Peyer's patch (tissue), 4 donors: Measurements from ENCODE around the gene SLU7. TPM values are rescaled to one million over a fixed set of nuclear protein-coding genes. Genes with fewer than 3 reads are reported as not detected.
A peak's percentile ranks its signal among the peaks of the same experiment; 100 is the strongest.

ENCODE experiments used
- DNase-seq, 3 donors: peaks; one replicate each; pipeline ENCODE4 v3.0.0-alpha.2; 2017 to 2019
- H3K27ac ChIP-seq, 4 donors: fragments of 200-600 bp; sonication (generic); one replicate each; pipeline ENCODE4 v1.5.1; 2016 to 2019
- H3K27me3 ChIP-seq, 2 donors: fragments of 200-600 bp; sonication (generic); one replicate each; pipeline ENCODE4 v1.5.1; 2019
- H3K36me3 ChIP-seq, 3 donors: fragments of 200-600 bp; sonication (generic); one replicate each; pipeline ENCODE4 v1.5.1; 2016 to 2019
- H3K4me1 ChIP-seq, 4 donors: fragments of 200-600 bp; sonication (generic); one replicate each; pipeline ENCODE4 v1.5.1; 2016 to 2019
- H3K4me3 ChIP-seq, 4 donors: fragments of 200-600 bp; sonication (generic); 1 replicate in 3 of 4; 2 replicates in 1 of 4; pipeline ENCODE4 v1.5.1; 2016 to 2019; ENCODE audit warnings: mild to moderate bottlenecking in 1 of 4
- H3K9me3 ChIP-seq, 4 donors: fragments of 200-600 bp; sonication (generic); one replicate each; pipeline ENCODE4 v1.5.1; 2016 to 2019; ENCODE audit warnings: mild to moderate bottlenecking in 1 of 4
- POLR2A ChIP-seq, 2 donors: fragments of 450-650 bp; IDR thresholded peaks; one replicate each; pipeline ENCODE4 v1.5.1; 2017; ENCODE audit warnings: antibody characterized with exemption in 2 of 2, mild to moderate bottlenecking in 2 of 2, moderate library complexity in 2 of 2
- total RNA-seq, 4 donors: library from RNA; depleted of rRNA; stranded (reverse); fragments of >200 nt; gene quantifications; one replicate each; pipeline ENCODE4 v1.1.0, GENCODE V29; 2016
- TF ChIP-seq, protein P1 (sequence below), 6 experiments: fragments of 450-650 bp in 4 of 6; fragments of 200-600 bp in 2 of 6; sonication (generic) in 1 of 6; IDR thresholded peaks; one replicate each; pipeline ENCODE4 v1.5.1; 2017 to 2019; ENCODE audit warnings: antibody characterized with exemption in 6 of 6, mild to moderate bottlenecking in 3 of 6, moderate library complexity in 1 of 6

Gene SLU7
- total RNA-seq, 4 donors from 2014 or later, result 45.5 to 94.9 (median 61.1) TPM

DNA sequence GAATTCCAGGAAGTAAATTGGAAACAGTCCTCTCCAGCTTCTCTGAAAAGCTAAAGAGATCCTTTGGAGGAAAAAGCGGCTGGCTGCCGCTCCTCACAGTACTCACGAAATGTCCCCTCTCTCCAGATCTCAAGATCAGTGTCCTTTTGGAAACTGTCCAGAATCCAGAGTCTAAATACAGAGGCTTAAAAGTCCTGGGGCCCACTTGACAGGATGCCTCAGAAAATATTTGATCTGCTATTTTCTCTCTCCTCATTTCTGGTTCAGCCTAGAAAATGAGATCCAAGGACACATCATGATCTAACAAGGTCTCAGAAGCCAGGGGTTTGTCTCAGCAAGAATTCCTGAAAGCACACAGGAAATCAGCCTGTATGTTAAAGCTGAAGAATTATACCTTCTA, 55.7 kb downstream of the SLU7 start:
- Histone ChIP-seq H3K36me3 (no peaks in the 10 kb centered on the region), H3K27ac (peak overlapping the region in 3 of 4 donors; percentile 30 to 70 (median 48)), H3K4me1 (peaks cover 0 to 17% (median 0%) of the 10 kb centered on the region in 4 donors), H3K27me3 (no peaks in the 10 kb centered on the region), H3K4me3 (no peak overlapping the region), H3K9me3 (no peaks in the 10 kb centered on the region)
- DNase-seq, result no peak
- no peak for TF ChIP-seq POLR2A (IDR thresholded peaks at IDR 0.05)
- TF ChIP-seq, protein P1, sequence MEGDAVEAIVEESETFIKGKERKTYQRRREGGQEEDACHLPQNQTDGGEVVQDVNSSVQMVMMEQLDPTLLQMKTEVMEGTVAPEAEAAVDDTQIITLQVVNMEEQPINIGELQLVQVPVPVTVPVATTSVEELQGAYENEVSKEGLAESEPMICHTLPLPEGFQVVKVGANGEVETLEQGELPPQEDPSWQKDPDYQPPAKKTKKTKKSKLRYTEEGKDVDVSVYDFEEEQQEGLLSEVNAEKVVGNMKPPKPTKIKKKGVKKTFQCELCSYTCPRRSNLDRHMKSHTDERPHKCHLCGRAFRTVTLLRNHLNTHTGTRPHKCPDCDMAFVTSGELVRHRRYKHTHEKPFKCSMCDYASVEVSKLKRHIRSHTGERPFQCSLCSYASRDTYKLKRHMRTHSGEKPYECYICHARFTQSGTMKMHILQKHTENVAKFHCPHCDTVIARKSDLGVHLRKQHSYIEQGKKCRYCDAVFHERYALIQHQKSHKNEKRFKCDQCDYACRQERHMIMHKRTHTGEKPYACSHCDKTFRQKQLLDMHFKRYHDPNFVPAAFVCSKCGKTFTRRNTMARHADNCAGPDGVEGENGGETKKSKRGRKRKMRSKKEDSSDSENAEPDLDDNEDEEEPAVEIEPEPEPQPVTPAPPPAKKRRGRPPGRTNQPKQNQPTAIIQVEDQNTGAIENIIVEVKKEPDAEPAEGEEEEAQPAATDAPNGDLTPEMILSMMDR (IDR thresholded peaks at IDR 0.05), result no peak

DNA sequence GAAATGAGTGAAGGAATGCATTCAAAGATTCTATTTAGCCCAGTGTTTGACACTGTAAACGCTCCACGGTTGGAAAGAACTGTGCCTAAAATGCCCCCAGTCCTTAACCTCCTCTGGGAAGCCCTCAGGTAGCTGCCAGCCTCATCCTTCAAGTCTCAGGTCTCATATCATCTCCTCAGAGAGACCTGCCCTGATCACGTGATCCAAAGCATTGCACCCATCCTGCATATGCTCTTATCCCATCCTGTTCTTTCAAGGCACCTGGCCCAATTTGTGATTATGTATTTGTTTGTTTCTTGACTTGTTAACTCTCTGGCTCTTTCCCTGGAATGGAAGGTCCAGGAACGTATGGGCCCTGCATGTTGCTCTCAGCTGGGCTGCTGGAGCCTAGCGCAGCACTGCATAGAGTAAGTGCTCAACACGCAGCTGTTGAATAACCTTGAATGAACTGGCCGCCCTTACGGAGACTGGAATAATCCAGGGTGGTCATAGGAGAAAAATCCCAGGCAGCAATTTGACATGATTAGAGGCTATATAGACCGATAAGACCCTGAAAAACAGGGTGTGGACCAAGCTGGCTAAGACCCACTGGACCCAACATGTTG, 57.2 kb downstream of the SLU7 start:
- H3K27ac ChIP-seq, result peak overlapping the region in 1 of 4 donors; percentile 70
- peaks cover 0 to 23% (median 0%) of the 10 kb centered on the region in 4 donors for H3K4me1 ChIP-seq
- TF ChIP-seq, protein P1 (IDR thresholded peaks at IDR 0.05), result no peak
- TF ChIP-seq POLR2A (IDR thresholded peaks at IDR 0.05), result no peak
- no peaks in the 10 kb centered on the region for H3K27me3 ChIP-seq
- H3K4me3 ChIP-seq, result no peak overlapping the region
- H3K9me3 ChIP-seq, result no peaks in the 10 kb centered on the region
- no peak for DNase-seq
- H3K36me3 ChIP-seq, result no peaks in the 10 kb centered on the region

DNA sequence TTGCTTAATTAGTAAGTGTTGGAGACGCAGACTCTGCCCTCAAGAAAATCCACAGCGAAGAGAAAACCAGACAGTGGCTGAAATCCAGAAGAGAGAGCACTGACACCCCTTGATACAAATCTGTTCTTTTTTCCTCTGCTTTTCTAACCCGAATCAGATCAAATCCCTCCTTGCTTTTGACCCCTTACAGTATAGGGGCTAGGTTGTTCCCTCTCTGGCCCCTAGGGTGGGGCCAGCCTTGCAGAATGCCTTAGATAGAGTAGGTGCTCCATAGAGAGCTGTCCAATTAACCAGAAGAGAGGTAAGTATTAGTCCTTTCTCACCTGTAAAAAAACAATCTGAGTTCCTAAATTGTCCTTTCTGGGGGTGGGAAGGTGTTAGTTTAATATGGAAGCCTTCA, 58.6 kb downstream of the SLU7 start:
- no peaks in the 10 kb centered on the region for H3K27me3 ChIP-seq
- TF ChIP-seq, protein P1 (IDR thresholded peaks at IDR 0.05), result no peak
- no peak for TF ChIP-seq POLR2A (IDR thresholded peaks at IDR 0.05)
- H3K9me3 ChIP-seq, result no peaks in the 10 kb centered on the region
- no peak for DNase-seq
- no peak overlapping the region for H3K27ac ChIP-seq
- H3K4me1 ChIP-seq, result peaks cover 0 to 27% (median 0%) of the 10 kb centered on the region in 4 donors
- no peak overlapping the region for H3K4me3 ChIP-seq
- no peaks in the 10 kb centered on the region for H3K36me3 ChIP-seq

- H3K27me3 ChIP-seq, result no peaks in the 10 kb centered on the region
- no peaks in the 10 kb centered on the region for H3K36me3 ChIP-seq
- DNase-seq, result no peak
- H3K4me1 ChIP-seq, result peaks cover 0 to 27% (median 0%) of the 10 kb centered on the region in 4 donors
- TF ChIP-seq POLR2A (IDR thresholded peaks at IDR 0.05), result no peak
- TF ChIP-seq, protein P1 (IDR thresholded peaks at IDR 0.05), result no peak
- no peaks in the 10 kb centered on the region for H3K9me3 ChIP-seq
- H3K27ac ChIP-seq, result no peak overlapping the region
- no peak overlapping the region for H3K4me3 ChIP-seq
Observed at GRCh38 chr5:160359816-160360215, 59.1 kb downstream of the SLU7 start.

GRCh38 chr5:160359242-160359641, 59.6 kb downstream of the SLU7 start:
- DNase-seq, result no peak
- no peaks in the 10 kb centered on the region for H3K36me3 ChIP-seq
- no peaks in the 10 kb centered on the region for H3K9me3 ChIP-seq
- peaks cover 0 to 27% (median 0%) of the 10 kb centered on the region in 4 donors for H3K4me1 ChIP-seq
- TF ChIP-seq POLR2A (IDR thresholded peaks at IDR 0.05), result no peak
- TF ChIP-seq, protein P1 (IDR thresholded peaks at IDR 0.05), result no peak
- no peak overlapping the region for H3K4me3 ChIP-seq
- no peak overlapping the region for H3K27ac ChIP-seq
- H3K27me3 ChIP-seq, result no peaks in the 10 kb centered on the region
